Uterus (tissue), 4 donors: ENCODE results near the gene BTNL3. TPM values are rescaled to one million over a fixed set of nuclear protein-coding genes. Genes with fewer than 3 reads are reported as not detected.

Source experiments
- DNase-seq, 2 donors: peaks; one replicate each; pipeline ENCODE4 v3.0.0-alpha.2; 2019 to 2020
- H3K27ac ChIP-seq, 2 donors: fragments of 200-600 bp; sonication (generic); 1 replicate in 1 of 2; 2 replicates in 1 of 2; pipeline ENCODE4 v1.5.1; 2016 to 2018
- H3K27me3 ChIP-seq, 2 donors: fragments of 200-600 bp; sonication (generic); one replicate each; pipeline ENCODE4 v1.5.1; 2018 to 2019; ENCODE audit warnings: control low read depth in 1 of 2
- H3K36me3 ChIP-seq, 2 donors: fragments of 200-600 bp; sonication (generic); one replicate each; pipeline ENCODE4 v1.5.1; 2019; ENCODE audit warnings: control low read depth in 1 of 2
- H3K4me1 ChIP-seq, 2 donors: fragments of 200-600 bp; sonication (generic); one replicate each; pipeline ENCODE4 v1.5.1; 2018 to 2019; ENCODE audit warnings: control low read depth in 1 of 2
- H3K4me3 ChIP-seq, 2 donors: fragments of 200-600 bp; sonication (generic); 1 replicate in 1 of 2; 2 replicates in 1 of 2; pipeline ENCODE4 v1.5.1; 2018 to 2019; ENCODE audit warnings: mild to moderate bottlenecking in 1 of 2
- H3K9me3 ChIP-seq, 2 donors: fragments of 200-600 bp; sonication (generic); one replicate each; pipeline ENCODE4 v1.5.1; 2019; ENCODE audit warnings: control low read depth in 1 of 2
- CTCF ChIP-seq, 4 experiments: fragments of 200-600 bp in 2 of 4; fragments of 450-650 bp in 2 of 4; sonication (generic) in 2 of 4; IDR thresholded peaks; one replicate each; pipeline ENCODE4 v1.5.1; 2016 to 2019; ENCODE audit warnings: antibody characterized with exemption in 4 of 4, mild to moderate bottlenecking in 2 of 4, moderate library complexity in 1 of 4
- POLR2A ChIP-seq, 2 donors: fragments of 450-650 bp; IDR thresholded peaks; one replicate each; pipeline ENCODE4 v1.6.1; 2016; ENCODE audit warnings: antibody characterized with exemption in 2 of 2, mild to moderate bottlenecking in 1 of 2, moderate library complexity in 1 of 2
- intact Hi-C: fragments of 100-400 bp; cut with DNase I; formaldehyde crosslinking; loops from one replicate; pipeline ENCODE4 v1.15.1; 2023; ENCODE audit warnings: low total_unique reads
- total RNA-seq, 4 donors: library from RNA; depleted of rRNA in 3 of 4; stranded (reverse); fragments of >200 nt in 3 of 4; gene quantifications; one replicate each; pipeline versions ENCODE4 v1.1.0 to v1.2.4, GENCODE V29; 2014 to 2023
- donor health status: DM: yes; HTN: yes; CAD: no.

The BTNL3 gene
- total RNA-seq, 4 donors from 2014 or later, result not detected

GRCh38 chr5:181040631-181040945 lies 51.9 kb downstream of the BTNL3 start:
- TF ChIP-seq CTCF (IDR thresholded peaks at IDR 0.05), result no peak
- no peak for TF ChIP-seq POLR2A (IDR thresholded peaks at IDR 0.05)
- intact Hi-C loops, result no loop called here
- H3K4me1 ChIP-seq, result no peaks in the 10 kb centered on the region
- no peak overlapping the region for H3K4me3 ChIP-seq
- H3K9me3 ChIP-seq, result no peaks in the 10 kb centered on the region
- DNase-seq, result no peak
- H3K27me3 ChIP-seq, result no peaks in the 10 kb centered on the region
- peak overlapping the region in 1 of 2 donors; percentile 24 for H3K27ac ChIP-seq
- H3K36me3 ChIP-seq, result no peaks in the 10 kb centered on the region

- intact Hi-C loops, result no loop called here
- DNase-seq, result no peak
- H3K27ac ChIP-seq, result no peak overlapping the region
- H3K9me3 ChIP-seq, result no peaks in the 10 kb centered on the region
- no peak overlapping the region for H3K4me3 ChIP-seq
- TF ChIP-seq POLR2A (IDR thresholded peaks at IDR 0.05) (no peak), CTCF (IDR thresholded peaks at IDR 0.05) (no peak)
- H3K36me3 ChIP-seq, result no peaks in the 10 kb centered on the region
- H3K27me3 ChIP-seq, result no peaks in the 10 kb centered on the region
- no peaks in the 10 kb centered on the region for H3K4me1 ChIP-seq
Observed at GRCh38 chr5:181041043-181041442, 52.4 kb downstream of the BTNL3 start.

- no peaks in the 10 kb centered on the region for H3K36me3 ChIP-seq
- no peak overlapping the region for H3K4me3 ChIP-seq
- intact Hi-C loops, result no loop called here
- H3K27me3 ChIP-seq, result no peaks in the 10 kb centered on the region
- no peaks in the 10 kb centered on the region for H3K9me3 ChIP-seq
- no peaks in the 10 kb centered on the region for H3K4me1 ChIP-seq
- no peak for DNase-seq
- TF ChIP-seq CTCF (IDR thresholded peaks at IDR 0.05) (no peak), POLR2A (IDR thresholded peaks at IDR 0.05) (no peak)
- H3K27ac ChIP-seq, result no peak overlapping the region
Observed at GRCh38 chr5:181042036-181042713, 53.5 kb downstream of the BTNL3 start.

GRCh38 chr5:181042722-181043121 lies 54.1 kb downstream of the BTNL3 start:
- intact Hi-C loops, result no loop called here
- H3K4me3 ChIP-seq, result no peak overlapping the region
- DNase-seq, result no peak
- H3K27me3 ChIP-seq, result peaks cover 0 to 2% of the 10 kb centered on the region in 2 donors
- no peaks in the 10 kb centered on the region for H3K4me1 ChIP-seq
- no peak overlapping the region for H3K27ac ChIP-seq
- TF ChIP-seq POLR2A (IDR thresholded peaks at IDR 0.05), result no peak
- TF ChIP-seq CTCF (IDR thresholded peaks at IDR 0.05), result no peak
- H3K9me3 ChIP-seq, result no peaks in the 10 kb centered on the region
- no peaks in the 10 kb centered on the region for H3K36me3 ChIP-seq

GRCh38 chr5:181043285-181044092 lies 54.8 kb downstream of the BTNL3 start:
- peaks cover 0 to 4% of the 10 kb centered on the region in 2 donors for H3K27me3 ChIP-seq
- no peaks in the 10 kb centered on the region for H3K36me3 ChIP-seq
- no peaks in the 10 kb centered on the region for H3K4me1 ChIP-seq
- peak overlapping the region in 1 of 2 donors; percentile 24 for H3K27ac ChIP-seq
- no peaks in the 10 kb centered on the region for H3K9me3 ChIP-seq
- no peak overlapping the region for H3K4me3 ChIP-seq
- intact Hi-C loops, result no loop called here
- DNase-seq, result no peak
- TF ChIP-seq POLR2A (IDR thresholded peaks at IDR 0.05) (no peak), CTCF (IDR thresholded peaks at IDR 0.05) (no peak)
